ENCODE results near the gene PRPF6.

Gene PRPF6

GRCh38 chr20:63980806-63981728, at the start of gene PRPF6:
PRPF6 (plus strand) TSS chr20:63981132; CDS start chr20:63981246, 114 bp downstream.
- DNase-seq (ENCODE audit: low read depth): peak; percentile 95

- DNase-seq (ENCODE audit: low read depth): no peak
These were observed 49.2 kb upstream of the PRPF6 start for GRCh38 chr20:63931735-63932134.

- DNase-seq (ENCODE audit: low read depth): no peak
These were observed 48.2 kb upstream of the PRPF6 start for GRCh38 chr20:63932606-63933160.

- DNase-seq (ENCODE audit: low read depth): no peak
These were observed 47.3 kb upstream of the PRPF6 start for GRCh38 chr20:63933646-63934045.

GRCh38 chr20:63934271-63935068, 46.5 kb upstream of the PRPF6 start:
- no peak for DNase-seq (ENCODE audit: low read depth)

- no peak for DNase-seq (ENCODE audit: low read depth)
These were observed 45.5 kb upstream of the PRPF6 start for GRCh38 chr20:63935447-63935846.

GRCh38 chr20:63937596-63937995, 43.3 kb upstream of the PRPF6 start:
- no peak for DNase-seq (ENCODE audit: low read depth)

GRCh38 chr20:63939061-63939935, 41.6 kb upstream of the PRPF6 start:
- no peak for DNase-seq (ENCODE audit: low read depth)

- no peak for DNase-seq (ENCODE audit: low read depth)
These were observed 40.9 kb upstream of the PRPF6 start for GRCh38 chr20:63940071-63940471.

- DNase-seq (ENCODE audit: low read depth): no peak
These were observed 40.3 kb upstream of the PRPF6 start for GRCh38 chr20:63940472-63941266.

GRCh38 chr20:63941282-63942081, 39.5 kb upstream of the PRPF6 start:
- peak; percentile 15 for DNase-seq (ENCODE audit: low read depth)

GRCh38 chr20:63942250-63942951, 38.5 kb upstream of the PRPF6 start:
- DNase-seq (ENCODE audit: low read depth): peak; percentile 30

- no peak for DNase-seq (ENCODE audit: low read depth)
These were observed 37.7 kb upstream of the PRPF6 start for GRCh38 chr20:63942969-63943807.

GRCh38 chr20:63943808-63944077, 37.2 kb upstream of the PRPF6 start:
- no peak for DNase-seq (ENCODE audit: low read depth)

GRCh38 chr20:63944078-63944941, 36.6 kb upstream of the PRPF6 start:
- DNase-seq (ENCODE audit: low read depth): no peak

- no peak for DNase-seq (ENCODE audit: low read depth)
These were observed 35.8 kb upstream of the PRPF6 start for GRCh38 chr20:63945031-63945658.

Data from EH (cell line).